Calu3 (cell line): Measurements from ENCODE around the gene NECAB3. TPM values are rescaled to one million over a fixed set of nuclear protein-coding genes. Genes with fewer than 3 reads are reported as not detected.

Source experiments
- BruUV-seq: library from RNA; stranded (reverse); fragments of 400-500 nt; replicated peaks from 2 replicates; lab custom pipeline; 2021; lab: Mats Ljungman, UMichigan
- CTCF ChIA-PET: fragments of 300-600 bp; sonication (Branson Sonifier 250); formaldehyde crosslinking; loops from one replicate; lab custom pipeline; 2022; ENCODE audit warnings: antibody characterized with exemption; lab: Charles Lee
- DNase-seq: peaks from one replicate; pipeline ENCODE4 v3.0.0; 2022
- H3K27ac Mint-ChIP-seq: one replicate; pipeline ENCODE4 v1.8.0; 2022; ENCODE audit warnings: mixed read lengths; ENCODE audit not compliant: unreplicated experiment
- H3K27me3 Mint-ChIP-seq: one replicate; pipeline ENCODE4 v1.8.0; 2022; ENCODE audit warnings: mixed read lengths; ENCODE audit not compliant: unreplicated experiment
- H3K36me3 Mint-ChIP-seq: one replicate; pipeline ENCODE4 v1.8.0; 2022; ENCODE audit warnings: mild to moderate bottlenecking, moderate library complexity, mixed read lengths; ENCODE audit not compliant: insufficient read depth, unreplicated experiment
- H3K4me1 Mint-ChIP-seq: one replicate; pipeline ENCODE4 v1.8.0; 2022; ENCODE audit warnings: mild to moderate bottlenecking, low read depth, mixed read lengths; ENCODE audit not compliant: unreplicated experiment
- H3K4me3 Mint-ChIP-seq: one replicate; pipeline ENCODE4 v1.8.0; 2022; ENCODE audit warnings: mild to moderate bottlenecking, low read depth, moderate library complexity, mixed read lengths; ENCODE audit not compliant: unreplicated experiment
- H3K9me3 Mint-ChIP-seq: one replicate; pipeline ENCODE4 v1.8.0; 2022; ENCODE audit warnings: low read depth, mixed read lengths; ENCODE audit not compliant: unreplicated experiment
- CTCF ChIP-seq: fragments of 200-600 bp; IDR thresholded peaks from one replicate; pipeline ENCODE4 v1.8.0; 2022; ENCODE audit warnings: antibody characterized with exemption; ENCODE audit not compliant: unreplicated experiment
- intact Hi-C: fragments of 100-400 bp; cut with micrococcal nuclease; formaldehyde crosslinking; loops from one replicate; pipeline ENCODE4 v1.10.0; 2022; ENCODE audit not compliant: unreplicated experiment
- total RNA-seq: library from RNA; stranded (reverse); gene quantifications from 2 replicates; pipeline ENCODE4 v1.2.3, GENCODE V29; 2022

The NECAB3 gene
- total RNA-seq, 1 experiment from 2014 or later, result 80.8 TPM

- no TSS peak for BruUV-seq
- Mint-ChIP-seq H3K27ac (no peak overlapping the region), H3K4me1 (peaks cover 27% of the 10 kb centered on the region), H3K27me3 (no peaks in the 10 kb centered on the region), H3K9me3 (no peaks in the 10 kb centered on the region), H3K36me3 (peaks cover 35% of the 10 kb centered on the region), H3K4me3 (no peak overlapping the region)
- CTCF ChIA-PET, result no interaction called here
- intact Hi-C loops, result no loop called here
- DNase-seq, result no peak
- TF ChIP-seq CTCF, result no peak
Measured at GRCh38 chr20:33658510-33658909, 15.7 kb downstream of the NECAB3 start.

DNA sequence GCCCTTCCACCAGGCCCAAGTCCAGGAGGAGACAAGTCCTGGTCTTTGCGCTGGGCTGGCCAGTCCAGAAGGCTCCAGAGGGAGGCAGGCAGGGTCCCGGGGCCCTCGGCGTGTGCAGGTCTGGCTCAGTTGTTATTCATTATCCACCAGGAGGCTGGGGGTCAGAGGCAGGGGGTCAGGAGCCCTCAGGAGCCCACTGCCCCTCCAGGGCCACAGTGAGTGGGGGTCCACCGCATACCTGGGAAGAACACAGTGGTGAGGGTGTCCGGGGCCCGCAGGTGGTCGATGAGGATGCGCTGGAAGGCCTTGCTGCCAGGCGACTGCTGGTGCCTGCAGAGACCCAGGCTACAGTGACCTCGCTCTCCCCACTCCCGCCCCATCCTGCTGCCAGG is 16.5 kb downstream of the NECAB3 start:
- no TSS peak for BruUV-seq
- no peak overlapping the region for H3K27ac Mint-ChIP-seq
- intact Hi-C loops, result no loop called here
- no peaks in the 10 kb centered on the region for H3K27me3 Mint-ChIP-seq
- peaks cover 35% of the 10 kb centered on the region for H3K36me3 Mint-ChIP-seq
- H3K4me3 Mint-ChIP-seq, result no peak overlapping the region
- no peaks in the 10 kb centered on the region for H3K9me3 Mint-ChIP-seq
- H3K4me1 Mint-ChIP-seq, result peaks cover 31% of the 10 kb centered on the region
- DNase-seq, result no peak
- CTCF ChIA-PET, result no interaction called here
- no peak for TF ChIP-seq CTCF

DNA sequence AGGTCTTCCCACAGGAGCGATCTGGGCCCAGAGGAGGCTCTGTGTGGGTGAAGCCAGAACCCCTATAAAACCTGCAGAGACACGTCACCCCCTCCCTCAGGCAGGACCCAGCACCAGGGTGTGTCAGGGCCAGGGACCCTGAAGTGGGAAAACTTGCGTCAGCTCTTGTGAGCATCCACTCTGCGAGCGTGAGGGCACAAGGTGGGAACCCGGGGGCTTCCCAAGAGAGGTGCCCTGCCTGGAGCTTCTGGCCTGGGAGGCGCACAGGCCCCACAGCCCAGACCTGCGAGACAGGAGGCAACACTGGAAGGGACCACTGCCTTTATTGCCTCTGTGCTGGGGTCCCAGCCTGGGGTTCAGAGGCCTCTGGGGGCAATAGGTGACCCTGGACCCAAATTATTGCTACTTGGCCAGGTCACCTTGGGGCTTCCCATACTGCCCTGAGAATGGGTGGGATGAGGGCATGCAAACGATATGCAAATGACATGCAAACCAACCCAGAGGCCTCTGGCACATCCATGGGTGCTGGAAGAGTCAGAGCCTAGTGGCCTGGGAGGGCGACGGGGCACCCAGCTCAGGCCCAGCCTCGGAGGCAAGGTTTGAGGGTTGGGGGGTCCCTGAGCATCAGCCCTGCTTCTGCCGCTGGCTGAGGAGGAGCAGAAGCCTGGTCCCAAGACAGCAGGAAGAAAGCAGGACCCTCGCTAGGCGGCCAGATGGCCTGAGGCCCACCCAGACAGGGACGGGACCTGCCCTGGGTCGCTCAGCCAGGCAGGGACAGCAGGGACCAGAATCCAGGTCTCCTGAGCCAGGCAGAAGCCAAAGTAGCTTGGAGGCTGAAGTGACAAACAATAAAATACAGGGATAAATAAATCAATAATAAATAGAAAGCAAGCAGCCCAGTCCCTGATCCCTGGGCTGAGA is 17.2 kb downstream of the NECAB3 start:
- Mint-ChIP-seq H3K27me3 (no peaks in the 10 kb centered on the region), H3K4me3 (no peak overlapping the region), H3K4me1 (peaks cover 34% of the 10 kb centered on the region), H3K27ac (peak overlapping the region; percentile 23), H3K36me3 (peaks cover 34% of the 10 kb centered on the region), H3K9me3 (no peaks in the 10 kb centered on the region)
- CTCF ChIA-PET, result no interaction called here
- intact Hi-C loops, result no loop called here
- no TSS peak for BruUV-seq
- no peak for DNase-seq
- no peak for TF ChIP-seq CTCF

- Mint-ChIP-seq H3K9me3 (no peaks in the 10 kb centered on the region), H3K36me3 (peaks cover 39% of the 10 kb centered on the region), H3K27me3 (no peaks in the 10 kb centered on the region), H3K27ac (peak overlapping the region; percentile 23), H3K4me3 (no peak overlapping the region), H3K4me1 (peaks cover 43% of the 10 kb centered on the region)
- BruUV-seq, result no TSS peak
- TF ChIP-seq CTCF, result no peak
- intact Hi-C loops, result no loop called here
- CTCF ChIA-PET, result no interaction called here
- no peak for DNase-seq
Measured at GRCh38 chr20:33656010-33656782, 18.0 kb downstream of the NECAB3 start.
